HG03354 (cell line): Measurements from ENCODE around the gene MX2.

Experiments
- ATAC-seq: cut with Tn5 transposase; IDR thresholded peaks from one replicate; pipeline ENCODE4 v1.9.1; 2021; ENCODE audit warnings: mild to moderate bottlenecking; ENCODE audit not compliant: unreplicated experiment, poor library complexity, severe bottlenecking

The MX2 gene

DNA sequence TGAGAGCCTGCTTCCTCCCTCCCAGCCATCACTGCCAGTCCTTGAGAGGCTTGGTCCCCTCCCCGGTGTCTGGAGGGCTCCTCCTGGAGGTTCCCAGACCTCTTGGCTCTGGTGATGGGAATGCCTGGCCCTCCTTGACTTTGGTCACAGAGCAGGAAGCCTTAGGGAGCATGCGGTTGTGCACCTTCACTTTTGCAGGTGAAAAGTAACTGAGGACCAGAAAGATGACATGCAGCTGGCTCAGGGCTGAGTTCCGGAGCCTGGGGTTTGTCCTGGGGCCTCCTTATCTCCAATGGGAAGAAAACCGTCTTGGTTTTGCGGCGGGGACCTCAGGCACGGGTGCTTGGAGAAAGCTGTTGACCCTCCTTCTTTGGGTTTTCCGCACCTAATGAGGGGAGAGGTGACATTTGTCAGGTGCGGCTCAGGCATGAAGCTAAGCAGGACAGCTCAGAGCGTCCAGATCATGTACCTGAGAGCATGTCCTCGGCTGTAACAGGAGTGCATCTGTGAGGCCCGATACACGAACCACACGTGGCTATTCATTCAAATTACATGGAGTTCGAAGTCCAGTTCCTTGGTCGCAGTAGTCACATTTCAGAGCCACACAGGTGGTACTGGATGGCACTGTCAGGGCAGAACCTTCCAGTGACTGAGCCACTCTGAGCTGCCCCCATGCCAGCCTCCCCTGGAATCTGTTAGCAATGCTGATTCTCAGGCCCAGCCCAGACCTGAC lies 608 bp upstream of the MX2 start:
- ATAC-seq = no peak

- ATAC-seq = no peak
These were observed 960 bp downstream of the MX2 start for GRCh38 chr21:41362605-41363369.

GRCh38 chr21:41363370-41364270 lies 1.8 kb downstream of the MX2 start:
- no peak for ATAC-seq

DNA sequence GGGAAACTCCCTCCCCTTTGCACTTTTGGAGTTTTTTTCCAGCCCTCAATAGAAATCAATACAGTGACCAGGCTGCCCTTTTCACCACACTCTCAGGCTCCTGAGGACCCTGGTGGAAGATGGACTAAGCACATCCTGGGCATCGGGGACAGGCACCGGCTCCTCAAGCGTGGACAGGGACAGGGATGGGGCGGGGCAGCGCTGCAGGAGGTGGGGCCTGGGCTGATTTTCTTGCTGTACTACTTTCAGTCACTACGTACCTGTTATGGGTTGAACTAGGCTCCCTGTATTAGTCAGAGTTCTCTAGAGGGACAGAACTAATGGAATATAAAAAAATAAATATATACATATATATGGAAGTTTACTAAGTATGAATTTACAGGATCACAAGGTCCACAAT lies 2.5 kb downstream of the MX2 start:
- no peak for ATAC-seq

GRCh38 chr21:41365377-41366107 lies 3.7 kb downstream of the MX2 start:
- no peak for ATAC-seq

- ATAC-seq = no peak
These were observed 4.8 kb downstream of the MX2 start for GRCh38 chr21:41366522-41367151.

GRCh38 chr21:41367301-41367944 lies 5.6 kb downstream of the MX2 start:
- peak; percentile 17 for ATAC-seq

DNA sequence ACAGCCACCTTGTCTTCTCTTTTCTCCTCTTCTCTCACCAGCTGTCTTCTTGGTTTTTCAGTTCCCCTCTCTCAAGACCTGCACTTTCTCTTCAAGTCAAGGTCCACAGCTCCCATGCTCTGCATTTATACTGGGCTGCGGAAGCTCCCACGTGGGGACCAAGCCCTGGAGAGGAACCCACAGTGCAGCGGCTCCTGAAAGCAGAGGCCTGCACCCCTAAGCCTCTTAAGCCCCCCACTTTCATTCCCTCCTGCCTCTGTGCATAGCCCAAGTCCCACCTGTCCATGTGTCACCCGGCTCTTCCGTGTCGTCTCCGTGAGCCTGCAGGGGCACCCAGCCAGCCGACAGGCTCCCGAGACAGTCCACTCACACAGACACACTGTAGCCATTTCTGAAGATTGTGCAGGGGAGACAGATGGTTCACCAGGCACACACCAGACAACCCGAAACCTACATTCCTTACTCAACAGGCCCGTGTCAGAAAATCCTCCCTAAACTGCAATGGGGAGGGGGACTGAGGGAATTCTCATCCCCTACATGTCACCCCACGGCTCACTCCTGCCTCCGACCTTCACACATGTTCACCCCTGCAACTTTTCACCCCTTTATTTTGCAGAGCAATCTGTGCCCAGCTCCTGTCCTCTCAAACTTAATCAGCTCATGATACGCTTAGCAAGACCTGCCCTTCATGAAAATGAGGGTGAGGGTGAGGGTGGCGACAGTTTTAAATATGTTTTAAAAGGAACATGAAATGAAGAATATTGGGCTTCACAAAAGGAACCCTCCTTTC lies 6.3 kb downstream of the MX2 start:
- ATAC-seq = peak; percentile 75

GRCh38 chr21:41368735-41369104 lies 6.9 kb downstream of the MX2 start:
- no peak for ATAC-seq

- peak; percentile 46 for ATAC-seq
These were observed 7.5 kb downstream of the MX2 start for GRCh38 chr21:41369105-41369919.

GRCh38 chr21:41369920-41370839 lies 8.4 kb downstream of the MX2 start:
- ATAC-seq = peak; percentile 2

DNA sequence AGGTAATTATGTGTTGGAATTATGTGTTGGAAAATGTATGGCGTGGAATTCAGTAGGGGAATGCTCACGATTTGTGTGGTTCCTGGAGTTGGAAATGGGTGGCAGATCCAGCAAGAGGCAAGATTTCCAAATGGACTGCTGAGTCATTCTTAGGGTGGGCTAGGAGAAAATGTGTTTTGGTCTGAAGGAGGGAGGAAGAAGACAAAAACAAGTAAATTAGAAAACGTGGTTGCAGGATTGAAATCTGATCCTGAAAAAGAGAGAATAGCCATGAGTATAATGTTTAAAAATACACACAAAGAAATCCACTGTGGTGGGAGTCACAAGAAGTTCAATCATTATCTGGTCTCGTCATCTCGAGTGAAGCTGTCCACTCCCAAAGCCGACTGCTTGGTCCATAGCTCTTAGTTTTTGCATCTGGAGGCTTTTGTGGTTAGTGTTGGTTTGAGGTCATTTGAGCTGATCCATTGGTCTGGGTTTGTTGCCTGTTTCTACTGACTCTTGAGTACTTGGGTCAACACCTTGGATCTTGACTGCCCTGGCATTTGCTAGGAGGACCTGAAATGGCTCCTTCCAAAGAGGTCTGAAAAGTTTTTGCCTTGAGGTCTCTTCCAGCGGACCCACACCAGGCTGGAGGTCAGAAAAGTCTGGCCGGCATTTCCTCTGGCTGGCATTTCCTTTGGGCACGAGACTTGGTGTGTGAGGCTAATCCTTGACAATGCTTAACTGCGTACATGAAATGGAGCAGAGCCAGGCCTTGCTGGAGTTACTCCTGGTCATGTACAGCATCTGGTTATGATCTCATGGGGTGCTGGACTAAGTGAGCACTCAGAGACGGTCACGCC lies 9.2 kb downstream of the MX2 start:
- no peak for ATAC-seq

DNA sequence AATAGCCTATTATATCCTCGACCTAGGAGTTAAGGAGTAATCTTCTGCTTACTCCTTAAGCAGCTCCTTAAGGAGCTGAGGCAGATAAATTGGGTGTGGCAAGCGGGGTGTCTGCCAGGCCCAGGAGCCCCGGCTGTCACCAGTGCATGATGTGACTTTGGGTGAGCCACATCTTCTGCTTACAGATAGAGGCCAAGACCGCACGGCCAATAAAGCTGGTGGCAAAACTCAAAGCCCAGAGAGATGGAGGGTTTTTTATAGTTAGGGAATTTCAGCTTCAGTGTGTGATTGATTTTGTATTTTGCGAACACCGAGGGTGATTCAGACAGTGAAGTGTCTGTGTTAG lies 9.8 kb downstream of the MX2 start:
- no peak for ATAC-seq

DNA sequence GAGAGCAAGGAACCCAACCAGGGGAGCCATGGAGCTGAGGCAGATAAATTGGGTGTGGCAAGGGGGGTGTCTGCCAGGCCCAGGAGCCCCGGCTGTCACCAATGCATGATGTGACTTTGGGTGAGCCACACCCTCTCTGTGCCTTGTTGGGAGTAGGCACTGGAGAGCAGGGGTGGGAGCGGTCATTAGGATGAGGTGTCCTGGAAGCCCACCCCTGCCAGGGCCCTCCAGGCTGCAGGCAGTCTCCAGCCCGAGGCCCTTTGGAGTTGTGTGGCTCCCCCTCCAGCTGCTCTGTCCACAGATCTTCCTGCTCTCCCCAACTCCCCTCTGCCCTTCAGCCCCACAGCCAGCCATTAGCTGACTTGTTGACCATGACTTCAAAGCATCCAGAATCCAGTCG lies 11.4 kb downstream of the MX2 start:
- no peak for ATAC-seq

- no peak for ATAC-seq
These were observed 11.9 kb downstream of the MX2 start for GRCh38 chr21:41373763-41374162.
